ENCODE measurements around the gene PRKACA.
A peak's percentile ranks its signal among the peaks of the same experiment; 100 is the strongest.
"Not testable (repeated sequence)": the region's sequence is repeated elsewhere in the genome, so short reads cannot be mapped to it uniquely, and the experiment has no call there.

Gene PRKACA

DNA sequence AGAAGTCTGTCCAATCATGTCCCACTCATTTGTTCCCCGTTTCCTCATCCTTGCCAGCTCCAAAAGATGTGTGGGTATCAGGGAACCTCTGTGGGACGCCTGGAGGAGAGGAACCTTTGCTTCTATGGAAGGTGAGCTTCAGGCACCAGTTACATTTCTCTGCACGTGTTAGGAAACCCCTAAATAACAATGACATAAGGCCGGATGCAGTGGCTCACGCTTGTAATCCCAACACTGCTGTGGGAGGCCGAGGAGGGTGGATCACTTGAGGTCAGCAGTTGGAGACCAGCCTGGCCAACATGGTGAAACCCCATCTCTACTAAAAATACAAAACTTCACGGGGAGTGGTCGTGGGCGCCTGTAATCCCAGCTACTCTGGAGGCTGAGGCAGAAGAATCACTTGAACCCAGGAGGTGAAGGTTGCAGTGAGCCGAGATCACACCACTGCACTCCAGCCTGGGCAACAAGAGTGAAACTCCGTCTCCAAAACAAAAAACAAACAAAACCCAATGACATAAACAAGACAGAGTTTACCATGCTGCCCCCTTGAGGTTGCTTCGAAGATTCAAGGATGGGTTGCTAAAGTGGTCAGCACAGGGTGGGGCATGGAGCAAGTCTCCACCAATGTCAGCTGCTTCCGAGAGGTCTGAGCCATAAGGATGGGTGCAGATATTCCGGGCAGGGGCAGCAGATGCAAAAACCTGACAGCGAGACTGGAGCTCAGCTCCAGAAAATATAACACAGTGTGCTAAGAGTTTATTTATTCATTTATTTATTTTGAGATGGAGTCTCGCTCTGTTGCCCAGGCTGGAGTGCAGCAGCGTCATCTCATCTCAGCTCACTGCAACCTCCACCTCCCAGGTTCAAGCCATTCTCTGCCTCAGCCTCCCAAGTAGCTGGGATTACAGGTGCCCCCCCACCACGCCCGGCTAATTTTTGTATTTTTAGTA, 74.6 kb downstream of the PRKACA start:
- H3K4me1 Mint-ChIP-seq: peaks cover 26% of the 10 kb centered on the region
- peak; percentile 64 for ATAC-seq
- not testable (repeated sequence) for H3K27me3 Mint-ChIP-seq, H3K4me3 Mint-ChIP-seq, H3K9me3 Mint-ChIP-seq
- H3K36me3 Mint-ChIP-seq: peaks cover 57% of the 10 kb centered on the region
- H3K27ac Mint-ChIP-seq: peak overlapping the region; percentile 72
